Right hindlimb (tissue), 1 donor: ENCODE measurements around the gene GLB1L2.
A peak's percentile ranks its signal among the peaks of the same experiment; 100 is the strongest.

ENCODE experiments used
- DNase-seq: peaks from one replicate; pipeline ENCODE4 v3.0.0-alpha.2; 2018

GLB1L2 gene

GRCh38 chr11:134406264-134407185, 74.7 kb downstream of the GLB1L2 start:
- DNase-seq, result no peak

- no peak for DNase-seq
These were observed 75.6 kb downstream of the GLB1L2 start for GRCh38 chr11:134407321-134407828.

- DNase-seq, result no peak
These were observed 76.1 kb downstream of the GLB1L2 start for GRCh38 chr11:134407923-134408322.

- no peak for DNase-seq
These were observed 78.0 kb downstream of the GLB1L2 start for GRCh38 chr11:134409552-134410429.

- DNase-seq, result no peak
These were observed 79.0 kb downstream of the GLB1L2 start for GRCh38 chr11:134410766-134411165.

GRCh38 chr11:134412203-134413042, 80.6 kb downstream of the GLB1L2 start, which contains the start of gene B3GAT1:
B3GAT1 (minus strand) TSS chr11:134412242; CDS start chr11:134387659, 24,583 bp downstream.
- DNase-seq, result no peak

- no peak for DNase-seq
These were observed 81.4 kb downstream of the GLB1L2 start for GRCh38 chr11:134413043-134413825.

GRCh38 chr11:134413826-134414731, 82.3 kb downstream of the GLB1L2 start:
- no peak for DNase-seq

- no peak for DNase-seq
These were observed 83.3 kb downstream of the GLB1L2 start for GRCh38 chr11:134414766-134415765.

- no peak for DNase-seq
These were observed 84.9 kb downstream of the GLB1L2 start for GRCh38 chr11:134416726-134417125.

GRCh38 chr11:134417871-134418840, 86.4 kb downstream of the GLB1L2 start:
- peak; percentile 71 for DNase-seq

GRCh38 chr11:134423106-134423505, 91.3 kb downstream of the GLB1L2 start:
- DNase-seq, result no peak

GRCh38 chr11:134425413-134425812, 93.6 kb downstream of the GLB1L2 start:
- no peak for DNase-seq
